K562 (cell line): ENCODE data around the gene IFNG-AS1. TPM values are rescaled to one million over a fixed set of nuclear protein-coding genes. Genes with fewer than 3 reads are reported as not detected.

ENCODE experiments used
- ATAC-seq: fragments of 200-7000 bp; cut with Tn5 transposase; 3 replicates; pipeline ENCODE4 v1.9.1; 2020; ENCODE audit warnings: moderate library complexity
- BruUV-seq: library from RNA; stranded (reverse); fragments of 400-500 nt; replicated peaks from 2 replicates; lab custom pipeline; 2021; lab: Mats Ljungman, UMichigan
- CTCF ChIA-PET: fragments of 300-600 bp; formaldehyde crosslinking; extraction: SDS; loops from one replicate; lab custom pipeline; 2021; ENCODE audit warnings: low intra/inter-chr PET ratio; lab: Yijun Ruan, JAX
- POLR2A ChIA-PET: fragments of 300-600, 350-650 bp; sonication (Branson Sonifier 250); formaldehyde crosslinking; extraction: SDS; loops from one replicate; lab custom pipeline; 2021; ENCODE audit warnings: antibody characterized with exemption, inconsistent platforms; lab: Yijun Ruan, JAX
- DNase-seq, 4 experiments: peaks; one replicate each; pipeline versions ENCODE4 v3.0.0 to v3.0.0-alpha.2; 2011 to 2018; ENCODE audit warnings: low spot score in 3 of 4, mixed read lengths in 3 of 4; ENCODE audit errors: extremely low read depth in 1 of 4
- FAIRE-seq: peaks from 2 replicates; lab custom pipeline; 2011; peaks lifted over from hg19 to GRCh38; lab: Jason Lieb, UNC
- H2AFZ ChIP-seq: 2 replicates; pipeline ENCODE4 v1.6.0; 2011; ENCODE audit warnings: low read depth, low read length, control low read depth, inconsistent platforms
- H3K27ac ChIP-seq: fragments of 200-600 bp; 3 replicates; pipeline ENCODE4 v1.8.0; 2011; ENCODE audit warnings: low read depth, mild to moderate bottlenecking, control low read depth, inconsistent platforms, low read length, moderate library complexity, mixed read lengths; ENCODE audit errors: extremely low read depth
- H3K27me3 ChIP-seq, 2 experiments: fragments of 300-600 bp in 1 of 2; 2 replicates in 1 of 2; 3 replicates in 1 of 2; pipeline versions ENCODE4 v1.6.0 to v1.8.0; 2011; ENCODE audit warnings: inconsistent platforms in 2 of 2, low read length in 2 of 2, mild to moderate bottlenecking in 1 of 2, mixed read lengths in 1 of 2, moderate library complexity in 1 of 2; ENCODE audit not compliant: control insufficient read depth in 2 of 2, insufficient read depth in 2 of 2
- H3K36me3 ChIP-seq: fragments of 300-600 bp; 3 replicates; pipeline ENCODE4 v1.8.0; 2011; ENCODE audit warnings: mild to moderate bottlenecking, low read length, inconsistent platforms; ENCODE audit not compliant: control insufficient read depth, insufficient read depth
- H3K4me1 ChIP-seq, 2 experiments: fragments of 200-600 bp in 1 of 2; replicated peaks in 1 of 2; 2 replicates in 1 of 2; 3 replicates in 1 of 2; pipeline versions ENCODE4 v1.5.1 to v1.8.0; 2011; ENCODE audit warnings: inconsistent platforms in 2 of 2, low read length in 2 of 2, mild to moderate bottlenecking in 1 of 2, mixed read lengths in 1 of 2, moderate library complexity in 1 of 2; ENCODE audit not compliant: control insufficient read depth in 2 of 2, insufficient read depth in 2 of 2
- H3K4me2 ChIP-seq: 2 replicates; pipeline ENCODE4 v1.6.1; 2011; ENCODE audit warnings: low read length, control low read depth, inconsistent platforms, mixed read lengths; ENCODE audit not compliant: insufficient read depth
- H3K4me3 ChIP-seq: fragments of 200-600 bp; sonication (generic), shearing (Covaris generic); 2 replicates; pipeline ENCODE4 v1.5.1; 2016; ENCODE audit warnings: control low read depth, inconsistent platforms
- H3K79me2 ChIP-seq: fragments of 200-600 bp; 3 replicates; pipeline ENCODE4 v1.8.0; 2011; ENCODE audit warnings: low read length, inconsistent platforms; ENCODE audit not compliant: control insufficient read depth, insufficient read depth
- H3K9ac ChIP-seq, 2 experiments: 2 replicates each; pipeline versions ENCODE4 v1.6.0 to v1.6.1; 2011; ENCODE audit warnings: low read depth in 2 of 2, low read length in 2 of 2, control low read depth in 1 of 2, inconsistent platforms in 1 of 2, mild to moderate bottlenecking in 1 of 2, mixed read lengths in 1 of 2; ENCODE audit not compliant: insufficient read depth in 1 of 2
- H3K9me1 ChIP-seq: one replicate; pipeline ENCODE4 v1.6.0; 2011; ENCODE audit warnings: inconsistent platforms, mild to moderate bottlenecking, low read length, moderate library complexity; ENCODE audit not compliant: control insufficient read depth, insufficient read depth
- H3K9me3 ChIP-seq: replicated peaks from 2 replicates; pipeline ENCODE4 v1.5.1; 2011; ENCODE audit warnings: low read depth, low read length, inconsistent platforms; ENCODE audit not compliant: control insufficient read depth, insufficient read depth
- H4K20me1 ChIP-seq: replicated peaks from 2 replicates; pipeline ENCODE4 v1.6.1; 2011; ENCODE audit warnings: low read length, inconsistent platforms, mixed read lengths; ENCODE audit not compliant: control insufficient read depth, insufficient read depth
- CHCHD3 ChIP-seq: fragments of 250-450 bp; sonication (Bioruptor Pico); IDR thresholded peaks from 2 replicates; pipeline ENCODE4 v2.1.2; 2022; ENCODE audit warnings: mild to moderate bottlenecking
- CREM ChIP-seq: IDR thresholded peaks from 2 replicates; pipeline ENCODE4 v1.6.1; 2014; ENCODE audit warnings: antibody characterized with exemption, low read depth
- CTBP1 ChIP-seq: fragments of 450-650 bp; IDR thresholded peaks from 2 replicates; pipeline ENCODE4 v1.6.1; 2016; ENCODE audit warnings: borderline replicate concordance
- E2F5 ChIP-seq: sonication (generic); formaldehyde crosslinking; IDR thresholded peaks from 2 replicates; pipeline ENCODE4 v1.8.0; 2022; ENCODE audit warnings: mild to moderate bottlenecking, missing genetic modification reagents
- GATAD2A ChIP-seq: fragments of 450-650 bp; IDR thresholded peaks from 2 replicates; pipeline ENCODE4 v1.6.1; 2017
- HOXB6 ChIP-seq: fragments of 250-450 bp; sonication (Bioruptor Pico); IDR thresholded peaks from 2 replicates; pipeline ENCODE4 v1.5.1; 2022; ENCODE audit warnings: mild to moderate bottlenecking, borderline replicate concordance
- IRF2 ChIP-seq: sonication (generic); formaldehyde crosslinking; IDR thresholded peaks from 2 replicates; pipeline ENCODE4 v1.8.1; 2022; ENCODE audit warnings: mild to moderate bottlenecking, missing genetic modification reagents
- KDM4B ChIP-seq, 2 experiments: fragments of 450-650 bp in 1 of 2; sonication (generic) in 1 of 2; IDR thresholded peaks; 2 replicates each; pipeline ENCODE4 v1.6.1; 2016 to 2017; ENCODE audit warnings: borderline replicate concordance in 2 of 2, antibody characterized with exemption in 1 of 2, low read depth in 1 of 2, mild to moderate bottlenecking in 1 of 2
- KLF13 ChIP-seq: fragments of 450-650 bp; IDR thresholded peaks from 2 replicates; pipeline ENCODE4 v1.6.1; 2016; ENCODE audit warnings: missing genetic modification characterization, low read depth, mild to moderate bottlenecking, missing compliant biosample characterization, moderate library complexity, borderline replicate concordance
- MEF2A ChIP-seq: IDR thresholded peaks from 2 replicates; pipeline ENCODE4 v1.6.1; 2011; ENCODE audit warnings: low read depth, mild to moderate bottlenecking, low read length, moderate library complexity; ENCODE audit not compliant: control insufficient read depth
- NFATC3 ChIP-seq: fragments of 450-650 bp; IDR thresholded peaks from 2 replicates; pipeline ENCODE4 v1.6.1; 2017; ENCODE audit warnings: mild to moderate bottlenecking
- SIN3B ChIP-seq: fragments of 450-650 bp; IDR thresholded peaks from 2 replicates; pipeline ENCODE4 v1.6.1; 2017; ENCODE audit warnings: low read depth, mild to moderate bottlenecking, moderate library complexity
- SIX5 ChIP-seq, 2 experiments: IDR thresholded peaks; 2 replicates each; pipeline ENCODE4 v1.6.1; 2011; ENCODE audit warnings: low read length in 2 of 2, borderline replicate concordance in 1 of 2, low read depth in 1 of 2, mild to moderate bottlenecking in 1 of 2, moderate library complexity in 1 of 2; ENCODE audit not compliant: insufficient read depth in 1 of 2
- ZNF277 ChIP-seq: fragments of 250-450 bp; sonication (Bioruptor Pico); IDR thresholded peaks from 2 replicates; pipeline ENCODE4 v1.8.0; 2022; ENCODE audit warnings: inconsistent platforms, mild to moderate bottlenecking, moderate library complexity, borderline replicate concordance
- ZNF507 ChIP-seq: conservative IDR thresholded peaks from 2 replicates; pipeline ENCODE4 v1.6.1; 2017; ENCODE audit warnings: missing genetic modification characterization, missing compliant biosample characterization
- ZNF551 ChIP-seq: fragments of 250-450 bp; sonication (Bioruptor Pico); IDR thresholded peaks from 2 replicates; pipeline ENCODE4 v1.5.0; 2021; ENCODE audit warnings: mild to moderate bottlenecking, moderate library complexity
- ZNF77 ChIP-seq: fragments of 250-450 bp; sonication (Bioruptor Pico); IDR thresholded peaks from 2 replicates; pipeline ENCODE4 v1.5.0; 2020
- WGBS: fragments of 100-300 bp; shearing (Covaris generic); methylation state at CpG from one replicate; pipeline ENCODE4 v1.1.6; 2016; ENCODE audit warnings: low coverage, mixed read lengths; ENCODE audit not compliant: insufficient coverage; ENCODE audit errors: missing lambda C conversion rate; 5-methylcytosine and 5-hydroxymethylcytosine counted together
- in situ Hi-C: fragments of 300-500 bp; cut with MboI; formaldehyde crosslinking; loops from 4 replicates; pipeline ENCODE4 v1.15.0; 2018; ENCODE audit warnings: inconsistent platforms, mixed read lengths
- intact Hi-C: fragments of 100-400 bp; cut with micrococcal nuclease; formaldehyde crosslinking; loops from 2 replicates; pipeline ENCODE4 v1.14.2; 2022
- polyA plus RNA-seq, 8 experiments: library from polyadenylated mRNA; depleted of rRNA in 4 of 8; stranded (reverse) in 5 of 8; unstranded in 3 of 8; fragments of >200 nt; fragmentation: Nextera tagmentation in 2 of 8; fragmentation: Illumina TruSeq in 1 of 8; extraction: Ambion mirVana in 2 of 8; extraction: Trizol in 1 of 8; gene quantifications; 2 replicates each; pipeline versions ENCODE4 v1.2.1 to v1.2.3, GENCODE V29; 2011 to 2014; ENCODE audit warnings: inconsistent platforms in 1 of 8, missing spikeins in 1 of 8
- total RNA-seq, 7 experiments: library from RNA; depleted of rRNA in 6 of 7; stranded (reverse); fragments of >200 nt in 6 of 7; fragmentation: Illumina TruSeq in 2 of 7; extraction: Trizol in 2 of 7; gene quantifications; 2 replicates each; pipeline versions ENCODE4 v1.2.1 to v1.2.3, GENCODE V29; 2011 to 2021; ENCODE audit warnings: low replicate concordance in 1 of 7

IFNG-AS1 gene
- total and polyA plus RNA-seq, 9 of the 15 experiments (the other 6 are each of a cell fraction or from before 2014, with no cell fraction given) = not detected

- TF ChIP-seq NFATC3 = no peak
- no peak for TF ChIP-seq GATAD2A
- no peak for TF ChIP-seq HOXB6
Observed at GRCh38 chr12:68043435-68043834, 54.2 kb downstream of the IFNG-AS1 start (continued).

GRCh38 chr12:68048648-68049297 is 59.5 kb downstream of the IFNG-AS1 start:
- no peak overlapping the region for H3K4me2 ChIP-seq
- DNase-seq = no peak
- H3K9me3 ChIP-seq = no peaks in the 10 kb centered on the region
- ChIA-PET CTCF (no interaction called here), POLR2A (interaction anchor here (0.5 kb wide), 1 partner anchor 9 kb away, joined by 3 read pairs; no protein-coding TSS in a partner anchor)
- no TSS peak for BruUV-seq
- no peak overlapping the region for H3K9ac ChIP-seq
- no peaks in the 10 kb centered on the region for H3K79me2 ChIP-seq
- no peak for FAIRE-seq
- H3K9me1 ChIP-seq = no peaks in the 10 kb centered on the region
- H2AFZ ChIP-seq = no peak overlapping the region
- H3K27me3 ChIP-seq = peaks cover 0 to 2% of the 10 kb centered on the region in 2 experiments; a peak in 2 of 5 replicates
- no peak overlapping the region for H3K4me3 ChIP-seq
- H3K4me1 ChIP-seq = no peaks in the 10 kb centered on the region
- intact Hi-C loops = no loop called here
- H3K27ac ChIP-seq = no peak overlapping the region
- no peaks in the 10 kb centered on the region for H3K36me3 ChIP-seq
- no peak for TF ChIP-seq CHCHD3 (CRISPR knock-in tag)
- no peak for TF ChIP-seq ZNF277 (CRISPR knock-in tag)
- TF ChIP-seq MEF2A = no peak
- TF ChIP-seq CTBP1 = no peak
- no peak for TF ChIP-seq CREM
- no peak for TF ChIP-seq IRF2 (CRISPR knock-in tag)
- no peak for TF ChIP-seq E2F5 (CRISPR knock-in tag)
- TF ChIP-seq SIN3B = no peak
- no peak for TF ChIP-seq SIX5 (IDR thresholded peaks at IDR 0.05; ENCODE audit: borderline replicate concordance in 1 of 2, insufficient read depth in 1 of 2, low read depth in 1 of 2, low read length in 2 of 2)
- no peak for TF ChIP-seq ZNF77 (CRISPR knock-in tag)
- no peak for TF ChIP-seq ZNF551
- no peak for TF ChIP-seq KDM4B (IDR thresholded peaks at IDR 0.05; ENCODE audit: borderline replicate concordance in 2 of 2, low read depth in 1 of 2)
- no peak for TF ChIP-seq ZNF507 (tag)
- TF ChIP-seq KLF13 (tag) = no peak
- no peak for ATAC-seq
- in situ Hi-C loops = no loop called here
- WGBS = 0% methylated on average over 1 of the region's 1 CpG
- no peaks in the 10 kb centered on the region; the same call in 1 of the 2 replicates for H4K20me1 ChIP-seq
